ENCODE data around the gene SLC6A12. TPM values are rescaled to one million over a fixed set of nuclear protein-coding genes. Genes with fewer than 3 reads are reported as not detected.

SLC6A12 gene
- total and polyA plus RNA-seq, 9 of the 15 experiments (the other 6 are each of a cell fraction or from before 2014, with no cell fraction given): not detected

- TF ChIP-seq, protein P1, sequence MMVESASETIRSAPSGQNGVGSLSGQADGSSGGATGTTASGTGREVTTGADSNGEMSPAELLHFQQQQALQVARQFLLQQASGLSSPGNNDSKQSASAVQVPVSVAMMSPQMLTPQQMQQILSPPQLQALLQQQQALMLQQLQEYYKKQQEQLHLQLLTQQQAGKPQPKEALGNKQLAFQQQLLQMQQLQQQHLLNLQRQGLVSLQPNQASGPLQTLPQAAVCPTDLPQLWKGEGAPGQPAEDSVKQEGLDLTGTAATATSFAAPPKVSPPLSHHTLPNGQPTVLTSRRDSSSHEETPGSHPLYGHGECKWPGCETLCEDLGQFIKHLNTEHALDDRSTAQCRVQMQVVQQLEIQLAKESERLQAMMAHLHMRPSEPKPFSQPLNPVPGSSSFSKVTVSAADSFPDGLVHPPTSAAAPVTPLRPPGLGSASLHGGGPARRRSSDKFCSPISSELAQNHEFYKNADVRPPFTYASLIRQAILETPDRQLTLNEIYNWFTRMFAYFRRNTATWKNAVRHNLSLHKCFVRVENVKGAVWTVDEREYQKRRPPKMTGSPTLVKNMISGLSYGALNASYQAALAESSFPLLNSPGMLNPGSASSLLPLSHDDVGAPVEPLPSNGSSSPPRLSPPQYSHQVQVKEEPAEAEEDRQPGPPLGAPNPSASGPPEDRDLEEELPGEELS (CRISPR knock-in tag; IDR thresholded peaks at IDR 0.05; ENCODE audit: borderline replicate concordance): no peak
- TF ChIP-seq, protein P2, sequence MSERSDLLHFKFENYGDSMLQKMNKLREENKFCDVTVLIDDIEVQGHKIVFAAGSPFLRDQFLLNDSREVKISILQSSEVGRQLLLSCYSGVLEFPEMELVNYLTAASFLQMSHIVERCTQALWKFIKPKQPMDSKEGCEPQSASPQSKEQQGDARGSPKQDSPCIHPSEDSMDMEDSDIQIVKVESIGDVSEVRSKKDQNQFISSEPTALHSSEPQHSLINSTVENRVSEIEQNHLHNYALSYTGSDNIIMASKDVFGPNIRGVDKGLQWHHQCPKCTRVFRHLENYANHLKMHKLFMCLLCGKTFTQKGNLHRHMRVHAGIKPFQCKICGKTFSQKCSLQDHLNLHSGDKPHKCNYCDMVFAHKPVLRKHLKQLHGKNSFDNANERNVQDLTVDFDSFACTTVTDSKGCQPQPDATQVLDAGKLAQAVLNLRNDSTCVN (CRISPR knock-in tag; IDR thresholded peaks at IDR 0.05): no peak
- TF ChIP-seq HSF4 (CRISPR knock-in tag; IDR thresholded peaks at IDR 0.05; ENCODE audit: borderline replicate concordance): no peak
- no peak for TF ChIP-seq HNRNPL (IDR thresholded peaks at IDR 0.05; ENCODE audit: low read depth, low read length)
- TF ChIP-seq, protein P3, sequence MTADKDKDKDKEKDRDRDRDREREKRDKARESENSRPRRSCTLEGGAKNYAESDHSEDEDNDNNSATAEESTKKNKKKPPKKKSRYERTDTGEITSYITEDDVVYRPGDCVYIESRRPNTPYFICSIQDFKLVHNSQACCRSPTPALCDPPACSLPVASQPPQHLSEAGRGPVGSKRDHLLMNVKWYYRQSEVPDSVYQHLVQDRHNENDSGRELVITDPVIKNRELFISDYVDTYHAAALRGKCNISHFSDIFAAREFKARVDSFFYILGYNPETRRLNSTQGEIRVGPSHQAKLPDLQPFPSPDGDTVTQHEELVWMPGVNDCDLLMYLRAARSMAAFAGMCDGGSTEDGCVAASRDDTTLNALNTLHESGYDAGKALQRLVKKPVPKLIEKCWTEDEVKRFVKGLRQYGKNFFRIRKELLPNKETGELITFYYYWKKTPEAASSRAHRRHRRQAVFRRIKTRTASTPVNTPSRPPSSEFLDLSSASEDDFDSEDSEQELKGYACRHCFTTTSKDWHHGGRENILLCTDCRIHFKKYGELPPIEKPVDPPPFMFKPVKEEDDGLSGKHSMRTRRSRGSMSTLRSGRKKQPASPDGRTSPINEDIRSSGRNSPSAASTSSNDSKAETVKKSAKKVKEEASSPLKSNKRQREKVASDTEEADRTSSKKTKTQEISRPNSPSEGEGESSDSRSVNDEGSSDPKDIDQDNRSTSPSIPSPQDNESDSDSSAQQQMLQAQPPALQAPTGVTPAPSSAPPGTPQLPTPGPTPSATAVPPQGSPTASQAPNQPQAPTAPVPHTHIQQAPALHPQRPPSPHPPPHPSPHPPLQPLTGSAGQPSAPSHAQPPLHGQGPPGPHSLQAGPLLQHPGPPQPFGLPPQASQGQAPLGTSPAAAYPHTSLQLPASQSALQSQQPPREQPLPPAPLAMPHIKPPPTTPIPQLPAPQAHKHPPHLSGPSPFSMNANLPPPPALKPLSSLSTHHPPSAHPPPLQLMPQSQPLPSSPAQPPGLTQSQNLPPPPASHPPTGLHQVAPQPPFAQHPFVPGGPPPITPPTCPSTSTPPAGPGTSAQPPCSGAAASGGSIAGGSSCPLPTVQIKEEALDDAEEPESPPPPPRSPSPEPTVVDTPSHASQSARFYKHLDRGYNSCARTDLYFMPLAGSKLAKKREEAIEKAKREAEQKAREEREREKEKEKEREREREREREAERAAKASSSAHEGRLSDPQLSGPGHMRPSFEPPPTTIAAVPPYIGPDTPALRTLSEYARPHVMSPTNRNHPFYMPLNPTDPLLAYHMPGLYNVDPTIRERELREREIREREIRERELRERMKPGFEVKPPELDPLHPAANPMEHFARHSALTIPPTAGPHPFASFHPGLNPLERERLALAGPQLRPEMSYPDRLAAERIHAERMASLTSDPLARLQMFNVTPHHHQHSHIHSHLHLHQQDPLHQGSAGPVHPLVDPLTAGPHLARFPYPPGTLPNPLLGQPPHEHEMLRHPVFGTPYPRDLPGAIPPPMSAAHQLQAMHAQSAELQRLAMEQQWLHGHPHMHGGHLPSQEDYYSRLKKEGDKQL (CRISPR knock-in tag; IDR thresholded peaks at IDR 0.05; ENCODE audit: borderline replicate concordance): no peak
Observed at GRCh38 chr12:165862-166368, 48.0 kb downstream of the SLC6A12 start (continued).
